ENCODE data around the gene ING5. TPM values are rescaled to one million over a fixed set of nuclear protein-coding genes. Genes with fewer than 3 reads are reported as not detected.
A peak's percentile ranks its signal among the peaks of the same experiment; 100 is the strongest.

Gene ING5
- total RNA-seq, 1 experiment from 2014 or later: 20.5 TPM

- Histone ChIP-seq H3K4me1 (replicated peaks) (peaks cover 15% of the 10 kb centered on the region), H3K27ac (no peak overlapping the region), H3K27me3 (replicated peaks) (no peaks in the 10 kb centered on the region), H3K4me3 (no peak overlapping the region), H3K36me3 (peaks cover 93% of the 10 kb centered on the region), H3K9me3 (replicated peaks) (no peaks in the 10 kb centered on the region)
- no peak for DNase-seq (ENCODE audit: low read depth in 1 of 2, low spot score in 2 of 2)
Measured at GRCh38 chr2:241678784-241679540, 22.9 kb upstream of the ING5 start.

- H3K36me3 ChIP-seq: peaks cover 99% of the 10 kb centered on the region
- no peak overlapping the region for H3K27ac ChIP-seq
- no peaks in the 10 kb centered on the region for H3K27me3 ChIP-seq (replicated peaks)
- no peak overlapping the region for H3K4me3 ChIP-seq
- peaks cover 18% of the 10 kb centered on the region for H3K4me1 ChIP-seq (replicated peaks)
- H3K9me3 ChIP-seq (replicated peaks): no peaks in the 10 kb centered on the region
- no peak for DNase-seq (ENCODE audit: low read depth in 1 of 2, low spot score in 2 of 2)
Measured at GRCh38 chr2:241680044-241680443, 21.8 kb upstream of the ING5 start.

GRCh38 chr2:241680827-241681599 is 20.8 kb upstream of the ING5 start:
- no peaks in the 10 kb centered on the region for H3K9me3 ChIP-seq (replicated peaks)
- H3K4me3 ChIP-seq: no peak overlapping the region
- DNase-seq (ENCODE audit: low read depth in 1 of 2, low spot score in 2 of 2): peak; percentile 44 to 74
- H3K27ac ChIP-seq: peak overlapping the region; percentile 37; the same call in 1 of the 2 replicates
- H3K27me3 ChIP-seq (replicated peaks): no peaks in the 10 kb centered on the region
- peaks cover 96% of the 10 kb centered on the region for H3K36me3 ChIP-seq
- peaks cover 23% of the 10 kb centered on the region for H3K4me1 ChIP-seq (replicated peaks)

- peaks cover 24% of the 10 kb centered on the region for H3K4me1 ChIP-seq (replicated peaks)
- peaks cover 70% of the 10 kb centered on the region for H3K36me3 ChIP-seq
- H3K4me3 ChIP-seq: peak overlapping the region; percentile 94
- no peak for DNase-seq (ENCODE audit: low read depth in 1 of 2, low spot score in 2 of 2)
- no peaks in the 10 kb centered on the region for H3K9me3 ChIP-seq (replicated peaks)
- H3K27me3 ChIP-seq (replicated peaks): no peaks in the 10 kb centered on the region
- peak overlapping the region; percentile 83 for H3K27ac ChIP-seq
Measured at GRCh38 chr2:241686324-241686649, 15.6 kb upstream of the ING5 start.

GRCh38 chr2:241686650-241687425 is 15.0 kb upstream of the ING5 start, which contains the start of gene DTYMK:
TSS of gene DTYMK (minus strand) at chr2:241686815. CDS start at chr2:241686783, 32 bp downstream.
- no peaks in the 10 kb centered on the region for H3K9me3 ChIP-seq (replicated peaks)
- peak within 1 kb of the TSS; percentile 94 for H3K4me3 ChIP-seq
- no peaks in the 10 kb centered on the region for H3K27me3 ChIP-seq (replicated peaks)
- peaks cover 18% of the 10 kb centered on the region for H3K4me1 ChIP-seq (replicated peaks)
- peak within 1 kb of the TSS; percentile 83 for H3K27ac ChIP-seq
- DNase-seq (ENCODE audit: low read depth in 1 of 2, low spot score in 2 of 2): peak; percentile 95 to 96
- H3K36me3 ChIP-seq: peaks cover 69% of the 10 kb centered on the region

GRCh38 chr2:241689306-241689705 is 12.5 kb upstream of the ING5 start:
- no peaks in the 10 kb centered on the region for H3K27me3 ChIP-seq (replicated peaks)
- no peak overlapping the region for H3K4me3 ChIP-seq
- no peak overlapping the region for H3K27ac ChIP-seq
- H3K4me1 ChIP-seq (replicated peaks): peaks cover 14% of the 10 kb centered on the region
- peaks cover 58% of the 10 kb centered on the region for H3K36me3 ChIP-seq
- H3K9me3 ChIP-seq (replicated peaks): no peaks in the 10 kb centered on the region
- no peak for DNase-seq (ENCODE audit: low read depth in 1 of 2, low spot score in 2 of 2)

- DNase-seq (ENCODE audit: low read depth in 1 of 2, low spot score in 2 of 2): no peak
- Histone ChIP-seq H3K9me3 (replicated peaks) (no peaks in the 10 kb centered on the region), H3K36me3 (peaks cover 53% of the 10 kb centered on the region), H3K27me3 (replicated peaks) (no peaks in the 10 kb centered on the region), H3K4me1 (replicated peaks) (peaks cover 14% of the 10 kb centered on the region), H3K27ac (no peak overlapping the region), H3K4me3 (no peak overlapping the region)
Measured at GRCh38 chr2:241690202-241690717, 11.6 kb upstream of the ING5 start.

- Histone ChIP-seq H3K4me3 (no peak overlapping the region), H3K27ac (no peak overlapping the region), H3K36me3 (peaks cover 43% of the 10 kb centered on the region), H3K4me1 (replicated peaks) (peaks cover 8% of the 10 kb centered on the region), H3K27me3 (replicated peaks) (no peaks in the 10 kb centered on the region), H3K9me3 (replicated peaks) (no peaks in the 10 kb centered on the region)
- no peak for DNase-seq (ENCODE audit: low read depth in 1 of 2, low spot score in 2 of 2)
Measured at GRCh38 chr2:241692448-241692847, 9.4 kb upstream of the ING5 start.

GRCh38 chr2:241695651-241696050 is 6.2 kb upstream of the ING5 start:
- Histone ChIP-seq H3K36me3 (peaks cover 33% of the 10 kb centered on the region), H3K27me3 (replicated peaks) (no peaks in the 10 kb centered on the region), H3K4me1 (replicated peaks) (peaks cover 2% of the 10 kb centered on the region; the same call in 1 of the 2 replicates), H3K4me3 (no peak overlapping the region), H3K9me3 (replicated peaks) (no peaks in the 10 kb centered on the region), H3K27ac (no peak overlapping the region)
- DNase-seq (ENCODE audit: low read depth in 1 of 2, low spot score in 2 of 2): no peak

- no peaks in the 10 kb centered on the region for H3K27me3 ChIP-seq (replicated peaks)
- peaks cover 19% of the 10 kb centered on the region for H3K4me1 ChIP-seq (replicated peaks)
- DNase-seq (ENCODE audit: low read depth in 1 of 2, low spot score in 2 of 2): no peak
- peak overlapping the region; percentile 95 for H3K4me3 ChIP-seq
- peaks cover 5% of the 10 kb centered on the region; the same call in 1 of the 2 replicates for H3K9me3 ChIP-seq (replicated peaks)
- peak overlapping the region; percentile 85; the same call in 1 of the 2 replicates for H3K27ac ChIP-seq
- H3K36me3 ChIP-seq: peaks cover 32% of the 10 kb centered on the region
Measured at GRCh38 chr2:241701149-241701398, 765 bp upstream of the ING5 start.

GRCh38 chr2:241702155-241703031 is 554 bp downstream of the ING5 start:
- DNase-seq (ENCODE audit: low read depth in 1 of 2, low spot score in 2 of 2): peak; percentile 84 to 88
- peaks cover 19% of the 10 kb centered on the region for H3K4me1 ChIP-seq (replicated peaks)
- peak overlapping the region; percentile 85 for H3K27ac ChIP-seq

GRCh38 chr2:241703032-241703604 is 1.3 kb downstream of the ING5 start:
- Histone ChIP-seq H3K4me3 (peak overlapping the region; percentile 95), H3K4me1 (replicated peaks) (peaks cover 19% of the 10 kb centered on the region), H3K36me3 (peaks cover 51% of the 10 kb centered on the region), H3K9me3 (replicated peaks) (peaks cover 8% of the 10 kb centered on the region; the same call in 1 of the 2 replicates), H3K27ac (no peak overlapping the region), H3K27me3 (replicated peaks) (no peaks in the 10 kb centered on the region)
- DNase-seq (ENCODE audit: low read depth in 1 of 2, low spot score in 2 of 2): no peak

More at GRCh38 chr2:241702155-241703031, 554 bp downstream of the ING5 start:
- Histone ChIP-seq H3K9me3 (replicated peaks) (peaks cover 8% of the 10 kb centered on the region; the same call in 1 of the 2 replicates), H3K27me3 (replicated peaks) (no peaks in the 10 kb centered on the region), H3K36me3 (peaks cover 46% of the 10 kb centered on the region), H3K4me3 (peak overlapping the region; percentile 95)

Measured in SJSA1 (cell line).